GM18505 (cell line): ENCODE results near the gene DMBX1.

Source experiments
- ATAC-seq: cut with Tn5 transposase; IDR thresholded peaks from one replicate; pipeline ENCODE4 v1.9.1; 2021; ENCODE audit not compliant: unreplicated experiment
- POLR2A ChIP-seq: IDR thresholded peaks from 4 replicates; pipeline ENCODE4 v1.6.1; 2011; ENCODE audit warnings: borderline replicate concordance; ENCODE audit not compliant: insufficient read depth, insufficient read length; ENCODE audit errors: extremely low read depth

DMBX1 gene

DNA sequence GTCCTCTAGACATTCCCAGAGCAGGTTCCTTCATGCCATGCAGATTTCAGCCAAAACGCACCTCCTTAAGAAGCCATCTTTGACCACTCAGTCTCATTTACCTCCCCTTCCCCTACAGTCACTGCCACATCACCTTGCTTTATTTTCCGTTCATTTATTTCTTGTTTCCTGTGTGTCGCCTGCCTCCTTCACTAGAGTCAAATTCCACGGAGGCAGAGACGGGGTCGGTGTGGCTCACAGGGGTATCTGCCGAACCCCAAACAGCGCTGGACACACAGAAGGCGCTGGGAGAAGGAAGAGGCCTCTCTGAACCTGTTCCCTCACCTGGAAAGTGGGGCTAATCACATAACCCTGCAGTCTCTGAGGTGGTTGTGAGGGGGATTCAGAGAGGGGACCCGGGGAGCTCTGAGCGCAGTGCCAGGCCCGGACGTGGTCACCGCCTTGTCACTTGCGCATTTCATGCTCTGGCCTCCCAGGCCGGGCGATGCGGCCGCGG, 23.6 kb upstream of the DMBX1 start:
- no peak for TF ChIP-seq POLR2A
- ATAC-seq, result no peak

DNA sequence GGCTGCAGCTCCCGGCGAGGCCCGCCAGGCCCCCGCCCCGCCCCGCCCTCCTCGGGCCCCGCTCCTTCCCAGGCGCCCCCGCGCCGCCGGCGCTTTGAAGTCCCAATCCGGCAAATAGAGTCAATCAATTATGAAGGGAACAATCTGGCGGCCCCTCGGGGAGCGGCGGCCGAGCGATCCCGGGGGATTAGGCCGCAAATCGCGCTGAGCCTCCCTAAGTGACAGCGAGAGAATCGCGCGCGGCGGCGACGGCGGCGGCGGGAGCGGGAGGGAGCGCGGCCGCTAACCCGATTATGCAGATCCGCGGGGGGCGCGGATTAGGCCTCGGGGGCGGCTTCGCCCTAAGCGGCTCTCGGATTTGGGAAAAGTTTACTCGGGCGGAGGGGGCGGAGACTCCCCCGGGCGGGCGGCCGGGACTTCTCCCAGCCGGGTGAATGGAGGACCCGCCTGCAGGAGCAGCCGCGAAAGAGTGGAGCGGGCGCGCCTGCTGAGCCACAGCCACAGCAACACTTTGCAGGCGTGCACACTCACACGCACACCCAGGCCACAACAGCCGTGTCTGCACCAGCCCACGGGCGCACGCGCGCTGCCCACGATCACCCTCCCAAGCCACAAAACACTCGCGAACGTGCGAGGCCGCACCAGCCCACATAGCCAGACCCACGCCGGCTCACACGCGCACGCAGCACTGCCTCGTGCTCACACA, 23.0 kb upstream of the DMBX1 start:
- no peak for TF ChIP-seq POLR2A
- ATAC-seq, result no peak

DNA sequence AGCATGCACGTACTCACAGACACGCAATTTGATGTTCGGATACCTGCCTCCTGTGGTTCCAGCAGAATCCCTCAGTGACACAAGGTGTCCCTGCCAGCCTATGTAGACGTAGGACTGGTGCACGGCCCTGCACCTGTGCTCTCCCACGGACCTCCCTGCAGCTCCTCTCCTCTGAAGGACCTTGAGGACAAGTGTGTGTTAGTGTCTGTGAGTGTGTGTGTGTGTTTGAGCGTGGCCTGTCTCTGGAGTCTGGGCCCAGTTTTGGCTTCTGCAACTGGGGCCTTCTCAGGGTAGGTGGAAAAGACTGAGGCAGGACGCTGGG, 22.5 kb upstream of the DMBX1 start:
- TF ChIP-seq POLR2A, result no peak
- ATAC-seq, result no peak

DNA sequence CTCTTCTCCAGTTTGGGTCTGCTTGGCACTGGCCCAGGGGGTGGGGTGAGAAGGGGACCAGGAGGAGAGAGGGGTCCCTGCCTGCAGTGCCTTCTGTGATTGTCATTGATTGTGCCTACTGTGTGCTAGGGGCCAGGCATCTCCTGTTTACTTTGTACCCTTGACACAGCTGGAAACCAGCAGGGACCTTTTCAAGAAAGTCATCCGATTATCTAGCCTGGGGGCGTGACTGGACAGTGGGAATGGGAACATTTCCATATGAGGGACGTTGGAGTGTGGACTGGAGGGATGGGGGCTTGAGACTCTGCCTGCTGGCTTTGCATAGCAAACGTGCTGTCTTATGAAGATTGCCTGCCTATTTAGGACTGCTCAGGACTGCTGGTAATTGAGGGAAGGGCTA, 19.8 kb upstream of the DMBX1 start:
- no peak for ATAC-seq
- no peak for TF ChIP-seq POLR2A

DNA sequence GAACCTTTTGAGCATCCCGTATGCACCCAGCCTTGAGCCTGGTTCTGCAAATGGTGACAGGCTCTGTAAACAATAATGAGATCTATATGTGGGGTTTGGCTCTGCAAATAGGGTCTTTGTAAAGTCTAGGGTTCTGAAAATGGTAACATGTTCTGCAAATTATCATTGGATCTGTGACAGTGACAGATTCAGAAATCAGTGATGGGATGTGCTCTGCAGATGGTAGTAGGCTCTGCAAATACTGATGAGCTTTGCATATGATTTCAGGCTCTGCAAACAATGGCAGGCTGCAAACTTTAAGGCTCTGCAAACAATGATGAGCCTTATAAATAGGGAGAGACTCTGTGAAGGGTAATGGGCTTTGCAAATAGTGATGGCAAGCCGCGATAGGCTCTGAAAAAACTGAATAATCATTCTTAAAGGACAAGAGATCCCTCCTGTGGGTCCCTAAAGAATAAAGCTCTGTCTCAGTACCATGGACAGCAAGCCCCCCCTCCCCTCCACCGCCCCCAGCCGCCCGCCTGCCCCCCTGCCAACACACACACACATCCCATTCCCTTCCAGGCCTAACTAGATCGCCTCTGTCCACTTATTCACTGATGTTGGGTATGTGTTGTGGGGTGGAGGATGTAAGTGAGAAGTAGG, 17.7 kb upstream of the DMBX1 start:
- TF ChIP-seq POLR2A, result no peak
- no peak for ATAC-seq

DNA sequence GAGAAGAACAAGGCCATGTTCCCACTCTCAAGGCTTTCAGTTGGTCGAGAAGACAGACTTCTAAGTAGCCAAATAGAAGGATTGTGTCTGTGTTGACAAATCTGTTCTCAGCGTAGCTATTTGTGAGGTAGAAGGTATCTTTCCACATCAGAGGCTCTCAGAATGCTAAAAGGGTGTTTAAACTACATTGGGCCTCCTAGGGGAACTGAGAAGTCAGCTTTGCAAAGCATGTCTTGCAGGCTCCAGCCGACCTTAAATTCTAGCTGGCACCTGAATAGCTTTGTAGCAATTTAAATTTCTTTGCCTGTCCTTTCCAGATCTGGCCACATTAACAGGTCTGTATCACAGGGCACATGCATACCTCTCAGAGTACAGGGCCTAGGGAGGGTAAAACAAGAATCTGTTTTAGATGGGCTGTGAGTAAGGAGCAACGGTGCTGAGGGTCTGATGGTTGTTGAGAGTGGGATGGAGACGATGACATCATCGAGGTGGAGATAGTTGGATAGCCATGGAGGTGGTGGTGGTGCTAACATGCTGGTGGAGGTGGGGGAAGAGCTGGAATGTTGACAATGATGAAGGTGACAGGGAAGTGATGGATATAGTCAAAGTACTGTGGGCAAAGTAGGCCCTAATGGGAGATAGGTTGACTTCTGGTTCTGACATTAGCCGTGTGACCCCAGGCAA, 17.0 kb upstream of the DMBX1 start:
- no peak for ATAC-seq
- no peak for TF ChIP-seq POLR2A

DNA sequence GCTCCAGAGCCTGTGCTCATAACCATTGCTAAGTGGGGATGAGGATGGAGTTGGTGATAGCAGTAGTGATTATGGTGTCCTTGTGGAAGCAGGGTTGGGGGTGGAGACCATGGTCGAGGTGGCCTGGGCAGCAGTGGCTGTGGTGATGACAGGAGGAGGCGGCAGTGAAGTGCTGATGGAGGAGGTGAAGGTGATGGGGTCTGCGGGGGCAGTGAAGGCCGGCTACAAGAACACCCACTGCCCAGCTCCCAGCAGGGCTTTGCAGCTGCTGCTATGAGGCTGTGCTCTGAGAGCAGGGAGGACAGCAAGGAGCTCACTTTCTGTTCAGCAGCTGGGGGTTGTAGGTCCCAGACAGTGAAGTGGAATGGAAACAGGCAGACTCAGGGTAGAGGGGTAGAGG, 15.6 kb upstream of the DMBX1 start:
- ATAC-seq, result no peak
- TF ChIP-seq POLR2A, result no peak

DNA sequence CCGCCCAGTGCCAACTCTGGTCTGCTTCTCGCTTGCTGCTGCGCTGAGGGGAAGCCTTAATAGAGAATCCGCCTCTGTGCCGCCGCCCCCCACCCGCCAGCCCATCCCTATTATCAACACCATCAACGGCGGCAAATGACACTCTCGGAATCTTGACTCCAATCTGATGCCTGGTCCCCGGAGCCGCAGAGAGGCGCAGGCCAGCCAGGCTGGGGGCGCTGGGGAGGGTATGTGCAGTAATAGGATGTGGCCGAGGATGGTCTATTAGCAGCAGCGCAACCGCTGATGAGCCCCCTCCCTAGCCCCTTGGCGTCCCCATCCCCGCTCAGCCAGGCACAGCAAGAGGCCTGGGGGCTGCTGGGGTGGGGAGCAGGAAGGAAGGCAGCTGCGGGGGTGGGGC, 15.1 kb upstream of the DMBX1 start:
- no peak for ATAC-seq

DNA sequence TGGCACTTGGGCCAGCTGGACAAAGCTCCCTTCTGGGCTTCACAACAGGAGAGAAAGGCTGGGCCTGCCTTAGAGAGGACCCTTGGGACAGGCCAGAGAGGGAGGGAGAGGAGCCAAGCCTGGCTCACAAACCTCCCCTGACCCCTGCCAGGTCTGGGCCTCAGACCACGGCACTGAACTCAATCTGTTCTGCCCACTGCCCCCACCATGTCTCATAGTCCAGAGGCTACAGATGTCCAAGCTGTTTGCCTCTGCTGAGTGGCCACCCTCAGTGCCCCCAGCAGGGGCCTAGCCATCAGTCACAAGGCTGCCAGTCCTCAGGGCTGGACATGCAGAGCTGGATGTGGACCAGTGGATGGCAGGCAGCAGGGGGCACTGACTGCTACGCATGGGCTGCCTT, 13.0 kb upstream of the DMBX1 start:
- no peak for TF ChIP-seq POLR2A

More for the DNA sequence above, 15.1 kb upstream of the DMBX1 start:
- TF ChIP-seq POLR2A, result no peak

DNA sequence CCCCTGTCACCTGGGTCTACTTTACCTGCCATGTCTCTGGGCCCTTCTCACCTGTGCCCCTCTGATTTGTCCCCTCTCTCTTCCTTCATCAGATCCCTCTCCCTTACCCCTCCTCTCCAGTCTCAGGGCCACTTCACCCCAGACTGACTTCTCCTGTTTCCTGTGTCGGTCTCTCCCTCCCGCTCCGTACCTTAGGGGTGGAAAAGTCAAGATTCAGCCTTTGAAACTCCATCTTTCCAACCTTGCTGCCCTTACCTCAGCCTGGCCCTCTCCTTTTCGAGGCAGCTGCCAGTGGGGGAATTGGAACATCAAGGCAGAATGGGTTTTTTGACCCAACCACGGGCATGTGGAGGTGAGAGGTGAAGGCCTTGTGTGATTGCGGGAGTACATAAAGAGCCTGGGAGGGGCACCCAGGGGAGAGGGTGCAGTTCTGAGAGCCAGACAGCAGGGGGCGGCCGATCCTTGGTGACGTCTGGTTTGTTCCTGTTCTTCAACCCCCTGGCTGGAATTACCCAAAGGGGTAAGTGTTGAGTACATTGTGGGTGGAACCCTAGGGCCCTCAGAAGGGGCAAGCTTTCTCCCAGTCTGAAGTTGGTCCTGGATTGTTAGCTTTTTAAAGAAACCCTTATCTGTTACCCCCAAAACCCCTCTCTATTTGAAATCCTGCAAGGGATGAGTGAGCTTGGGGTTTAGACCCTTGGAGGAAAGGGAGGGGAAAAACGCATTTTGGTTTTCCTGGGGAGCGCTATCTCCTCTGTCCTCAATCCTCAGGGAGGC, 12.3 kb upstream of the DMBX1 start:
- ATAC-seq, result no peak
- no peak for TF ChIP-seq POLR2A

More for the DNA sequence above, 13.0 kb upstream of the DMBX1 start:
- ATAC-seq, result no peak

DNA sequence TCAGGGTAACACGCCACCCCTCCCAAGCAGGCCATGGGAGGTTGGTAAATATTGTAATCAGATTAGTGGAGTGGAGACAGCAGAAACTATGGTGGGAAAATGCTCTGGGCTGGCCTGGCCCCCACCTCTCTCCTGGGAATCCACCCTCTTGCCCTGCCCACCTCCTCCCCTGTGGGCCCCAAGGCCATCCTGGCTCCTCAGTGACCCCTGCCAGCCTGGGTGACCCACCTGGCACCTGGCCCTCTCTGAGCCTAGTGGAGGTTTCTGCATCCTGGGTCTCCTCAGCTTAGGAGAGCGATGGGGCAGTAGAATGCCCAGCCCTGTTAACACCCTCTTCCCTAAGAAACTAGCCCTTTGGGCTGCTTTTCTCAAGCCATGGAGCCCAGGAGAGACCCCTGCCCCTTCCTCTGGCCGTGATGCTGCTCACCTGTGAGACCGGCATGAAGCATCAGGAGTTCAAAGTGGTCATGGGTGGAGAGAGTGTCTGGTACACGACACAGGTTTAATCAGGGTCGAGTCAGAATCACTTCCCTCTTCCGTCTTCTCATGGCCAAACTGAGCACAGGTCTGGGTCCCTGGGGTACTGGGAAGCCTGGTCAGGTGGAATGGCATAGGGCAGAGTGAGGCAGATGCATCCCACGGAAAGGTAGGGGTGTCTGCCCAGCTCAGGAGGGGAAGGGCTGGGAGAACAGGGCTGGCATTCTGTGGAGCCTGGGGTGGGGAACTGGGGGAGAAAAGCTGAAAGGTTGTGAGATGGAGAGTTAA, 10.7 kb upstream of the DMBX1 start:
- TF ChIP-seq POLR2A, result no peak
- no peak for ATAC-seq

DNA sequence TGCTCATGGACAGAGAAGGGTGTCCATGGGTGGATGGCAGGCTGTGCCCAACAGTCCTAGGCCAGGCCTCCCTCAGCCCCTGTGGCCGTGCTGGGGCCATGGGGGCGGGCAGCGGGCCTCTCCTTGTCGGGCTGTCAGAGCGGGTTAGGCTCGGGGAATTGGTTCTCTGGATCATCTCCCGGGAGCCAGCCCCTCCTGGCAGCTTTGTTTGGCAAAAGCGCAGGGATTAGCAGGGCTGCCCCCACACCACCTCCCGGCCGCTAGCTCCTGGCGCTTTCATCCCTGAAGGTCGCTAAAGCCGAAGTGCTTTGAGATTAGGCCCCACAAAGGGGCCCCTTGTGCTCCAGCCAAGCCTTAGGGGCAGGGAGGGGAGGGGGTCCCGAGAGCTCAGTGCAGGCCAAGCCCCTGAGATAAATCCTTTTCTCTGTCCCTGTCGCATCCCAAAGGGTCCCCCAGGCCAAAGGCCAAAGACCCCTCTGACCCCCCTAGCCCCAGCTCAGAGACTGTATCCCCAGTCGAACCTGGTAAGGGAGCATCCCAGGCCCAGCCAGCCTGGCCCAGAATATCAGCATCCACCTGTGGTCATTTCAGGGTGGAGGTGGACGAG, 9.8 kb upstream of the DMBX1 start:
- no peak for ATAC-seq
- TF ChIP-seq POLR2A, result no peak
